ENCODE data around the gene FGR.
"Not testable (repeated sequence)": the region's sequence is repeated elsewhere in the genome, so short reads cannot be mapped to it uniquely, and the experiment has no call there.

FGR gene

GRCh38 chr1:27634985-27635367 lies at the start of gene FGR:
Gene FGR, minus strand, starts transcription at chr1:27635185. Its CDS starts 11,269 bp downstream, at chr1:27623916.
- Mint-ChIP-seq H3K27me3 (ENCODE audit: low read depth, poor library complexity) (peaks cover 70% of the 10 kb centered on the region), H3K9me3 (no peaks in the 10 kb centered on the region), H3K36me3 (ENCODE audit: low read depth) (no peaks in the 10 kb centered on the region), H3K27ac (no peak within 1 kb of the TSS), H3K4me1 (peaks cover 36% of the 10 kb centered on the region), H3K4me3 (peak within 1 kb of the TSS; percentile 73)
- TF ChIP-seq CTCF (IDR thresholded peaks at IDR 0.05): no peak
- no peak for DNase-seq

- H3K27me3 Mint-ChIP-seq (ENCODE audit: low read depth, poor library complexity): no peaks in the 10 kb centered on the region
- H3K27ac Mint-ChIP-seq: no peak overlapping the region
- DNase-seq: no peak
- no peak overlapping the region for H3K4me3 Mint-ChIP-seq
- TF ChIP-seq CTCF (IDR thresholded peaks at IDR 0.05): no peak
- H3K4me1 Mint-ChIP-seq: peaks cover 19% of the 10 kb centered on the region
- H3K36me3 Mint-ChIP-seq (ENCODE audit: low read depth): peaks cover 7% of the 10 kb centered on the region
- H3K9me3 Mint-ChIP-seq: peaks cover 48% of the 10 kb centered on the region
Observed at GRCh38 chr1:27684176-27684575, 49.2 kb upstream of the FGR start.

- H3K4me1 Mint-ChIP-seq: peaks cover 17% of the 10 kb centered on the region
- no peak for TF ChIP-seq CTCF (IDR thresholded peaks at IDR 0.05)
- H3K36me3 Mint-ChIP-seq (ENCODE audit: low read depth): peaks cover 7% of the 10 kb centered on the region
- H3K9me3 Mint-ChIP-seq: peaks cover 55% of the 10 kb centered on the region
- DNase-seq: no peak
- no peaks in the 10 kb centered on the region for H3K27me3 Mint-ChIP-seq (ENCODE audit: low read depth, poor library complexity)
- H3K27ac Mint-ChIP-seq: no peak overlapping the region
- H3K4me3 Mint-ChIP-seq: no peak overlapping the region
Observed at GRCh38 chr1:27682351-27682944, 47.5 kb upstream of the FGR start.

GRCh38 chr1:27681580-27681979 lies 46.6 kb upstream of the FGR start:
- H3K27ac Mint-ChIP-seq; H3K4me3 Mint-ChIP-seq; H3K36me3 Mint-ChIP-seq (ENCODE audit: low read depth); DNase-seq; H3K27me3 Mint-ChIP-seq (ENCODE audit: low read depth, poor library complexity): not testable (repeated sequence)
- H3K4me1 Mint-ChIP-seq: peaks cover 12% of the 10 kb centered on the region
- H3K9me3 Mint-ChIP-seq: peaks cover 55% of the 10 kb centered on the region

- not testable (repeated sequence) for H3K36me3 Mint-ChIP-seq (ENCODE audit: low read depth); DNase-seq; H3K27me3 Mint-ChIP-seq (ENCODE audit: low read depth, poor library complexity); H3K27ac Mint-ChIP-seq; H3K4me1 Mint-ChIP-seq; H3K4me3 Mint-ChIP-seq
- H3K9me3 Mint-ChIP-seq: peaks cover 55% of the 10 kb centered on the region
Observed at GRCh38 chr1:27680225-27680791, 45.3 kb upstream of the FGR start.

- no peaks in the 10 kb centered on the region for H3K27me3 Mint-ChIP-seq (ENCODE audit: low read depth, poor library complexity)
- no peak overlapping the region for H3K27ac Mint-ChIP-seq
- H3K4me1 Mint-ChIP-seq: no peaks in the 10 kb centered on the region
- no peak for TF ChIP-seq CTCF (IDR thresholded peaks at IDR 0.05)
- H3K9me3 Mint-ChIP-seq: peaks cover 52% of the 10 kb centered on the region
- H3K4me3 Mint-ChIP-seq: no peak overlapping the region
- DNase-seq: no peak
- peaks cover 7% of the 10 kb centered on the region for H3K36me3 Mint-ChIP-seq (ENCODE audit: low read depth)
Observed at GRCh38 chr1:27678747-27679146, 43.8 kb upstream of the FGR start.

- Mint-ChIP-seq H3K9me3 (peaks cover 29% of the 10 kb centered on the region), H3K4me3 (no peak overlapping the region), H3K27ac (no peak overlapping the region), H3K36me3 (ENCODE audit: low read depth) (peaks cover 3% of the 10 kb centered on the region), H3K4me1 (peaks cover 12% of the 10 kb centered on the region), H3K27me3 (ENCODE audit: low read depth, poor library complexity) (peaks cover 6% of the 10 kb centered on the region)
- DNase-seq: no peak
- TF ChIP-seq CTCF (IDR thresholded peaks at IDR 0.05): no peak
Observed at GRCh38 chr1:27676410-27676809, 41.4 kb upstream of the FGR start.
